Mesothelial cell of epicardium (in vitro differentiated cells): Measurements from ENCODE around the gene RUBCN. TPM values are rescaled to one million over a fixed set of nuclear protein-coding genes. Genes with fewer than 3 reads are reported as not detected.
"Not testable (repeated sequence)": the region's sequence is repeated elsewhere in the genome, so short reads cannot be mapped to it uniquely, and the experiment has no call there.

Source experiments
- DNase-seq, 2 experiments: peaks; one replicate each; pipeline ENCODE4 v3.0.0; 2021; ENCODE audit warnings: low spot score in 2 of 2; ENCODE audit not compliant: unreplicated experiment in 2 of 2
- H3K27ac Mint-ChIP-seq: 2 replicates; pipeline ENCODE4 v1.8.0; 2021; ENCODE audit warnings: mixed read lengths
- H3K27me3 Mint-ChIP-seq: 2 replicates; pipeline ENCODE4 v1.8.0; 2021; ENCODE audit warnings: low read depth, mixed read lengths
- H3K36me3 Mint-ChIP-seq: 2 replicates; pipeline ENCODE4 v1.8.0; 2021; ENCODE audit warnings: mixed read lengths
- H3K4me1 Mint-ChIP-seq: 2 replicates; pipeline ENCODE4 v1.8.0; 2021; ENCODE audit warnings: mixed read lengths
- H3K4me3 Mint-ChIP-seq: 2 replicates; pipeline ENCODE4 v1.8.0; 2021; ENCODE audit warnings: mild to moderate bottlenecking, moderate library complexity, mixed read lengths
- H3K9me3 Mint-ChIP-seq: 2 replicates; pipeline ENCODE4 v1.8.0; 2021; ENCODE audit warnings: mixed read lengths
- total RNA-seq: library from RNA; stranded (reverse); gene quantifications from 3 replicates; pipeline ENCODE4 v1.2.1, GENCODE V29; 2021

Gene RUBCN
- total RNA-seq, 1 donor from 2014 or later = 24.5 TPM

DNA sequence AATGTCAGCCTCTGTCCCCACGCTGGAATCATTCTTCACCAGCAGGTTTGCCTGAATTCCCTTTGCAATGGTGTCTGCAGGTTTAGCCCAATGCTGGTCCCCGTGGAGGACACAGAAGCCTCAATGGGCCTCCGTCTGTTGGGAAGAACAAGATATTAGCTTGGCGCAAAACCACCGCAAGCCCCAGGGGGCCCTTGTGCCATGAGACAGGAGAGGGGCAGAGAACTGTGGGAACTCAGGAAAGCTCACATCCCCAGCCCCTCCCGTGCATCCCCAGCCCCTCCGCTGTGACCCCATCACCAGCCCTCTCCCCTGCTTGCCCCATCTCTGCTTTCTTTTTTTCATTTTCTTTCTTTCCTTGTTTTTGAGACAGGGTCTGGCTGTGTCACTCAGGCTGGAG lies 89.1 kb downstream of the RUBCN start:
- not testable (repeated sequence) for H3K27ac Mint-ChIP-seq, H3K36me3 Mint-ChIP-seq, H3K27me3 Mint-ChIP-seq, DNase-seq, H3K4me3 Mint-ChIP-seq, H3K9me3 Mint-ChIP-seq, H3K4me1 Mint-ChIP-seq

DNA sequence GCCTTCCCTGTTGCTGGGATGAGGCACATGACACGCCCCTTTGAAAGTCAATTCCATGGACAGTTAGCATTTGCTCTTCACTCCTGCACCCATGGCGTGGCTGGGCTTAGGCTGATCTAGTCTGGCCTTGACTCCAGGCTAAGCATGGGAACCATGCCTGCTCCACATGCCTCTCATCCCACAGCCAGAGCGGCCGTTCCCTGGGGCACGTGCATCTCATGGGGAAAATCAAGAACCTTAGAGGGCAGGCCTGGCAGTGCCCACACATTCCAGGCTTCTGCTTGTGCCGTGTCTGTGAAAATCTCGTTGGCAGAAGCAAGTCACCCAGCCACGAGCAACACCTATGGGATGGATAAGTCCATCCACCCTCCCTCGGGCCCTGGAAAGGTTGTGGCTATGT lies 89.5 kb downstream of the RUBCN start:
- H3K27me3 Mint-ChIP-seq, H3K9me3 Mint-ChIP-seq, DNase-seq, H3K4me1 Mint-ChIP-seq, H3K27ac Mint-ChIP-seq, H3K36me3 Mint-ChIP-seq, H3K4me3 Mint-ChIP-seq: not testable (repeated sequence)

GRCh38 chr3:197646294-197646693 lies 90.4 kb downstream of the RUBCN start:
- DNase-seq, H3K27ac Mint-ChIP-seq, H3K4me1 Mint-ChIP-seq, H3K27me3 Mint-ChIP-seq, H3K4me3 Mint-ChIP-seq: not testable (repeated sequence)
- Mint-ChIP-seq H3K9me3 (peaks cover 10% of the 10 kb centered on the region), H3K36me3 (peaks cover 14% of the 10 kb centered on the region)

DNA sequence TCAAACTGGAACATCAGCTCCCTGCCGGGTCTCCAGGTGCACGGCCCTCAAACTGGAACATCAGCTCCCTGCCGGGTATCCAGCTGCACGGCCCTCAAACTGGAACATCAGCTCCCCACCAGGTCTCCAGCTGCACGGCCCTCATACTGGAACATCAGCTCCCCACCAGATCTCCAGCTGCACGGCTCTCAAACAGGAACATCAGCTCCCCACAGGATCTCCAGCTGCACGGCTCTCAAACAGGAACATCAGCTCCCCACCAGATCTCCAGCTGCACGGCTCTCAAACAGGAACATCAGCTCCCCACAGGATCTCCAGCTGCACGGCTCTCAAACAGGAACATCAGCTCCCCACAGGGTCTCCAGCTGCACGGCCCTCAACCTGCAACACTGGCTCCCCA lies 99.1 kb downstream of the RUBCN start:
- Mint-ChIP-seq H3K36me3 (peaks cover 26% of the 10 kb centered on the region), H3K9me3 (peaks cover 21% of the 10 kb centered on the region)
- not testable (repeated sequence) for H3K27ac Mint-ChIP-seq, H3K27me3 Mint-ChIP-seq, H3K4me3 Mint-ChIP-seq, H3K4me1 Mint-ChIP-seq, DNase-seq

- H3K27me3 Mint-ChIP-seq, H3K27ac Mint-ChIP-seq: not testable (repeated sequence)
Observed at GRCh38 chr3:197631989-197632388, 104.7 kb downstream of the RUBCN start.

DNA sequence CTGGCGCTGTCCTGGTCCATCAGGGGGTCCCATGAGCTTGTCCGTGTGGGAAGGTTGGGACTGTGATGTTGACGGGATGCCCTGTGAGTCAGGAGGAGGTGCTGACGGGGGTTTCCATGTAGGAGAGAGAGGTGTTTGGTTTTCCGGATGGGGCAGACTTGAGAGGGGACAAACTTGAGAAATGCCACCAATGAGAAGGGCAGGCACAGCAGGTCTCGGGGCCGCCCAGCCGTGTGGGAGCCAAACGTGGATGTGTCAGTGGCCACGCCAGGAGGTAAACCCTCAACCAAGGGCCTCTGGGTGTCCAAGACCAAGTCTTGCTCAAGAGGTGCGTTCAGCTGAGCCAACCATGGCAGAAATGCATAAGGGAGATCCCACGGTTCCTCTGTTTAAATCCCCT lies 105.9 kb downstream of the RUBCN start:
- H3K4me1 Mint-ChIP-seq, H3K27ac Mint-ChIP-seq, DNase-seq, H3K36me3 Mint-ChIP-seq, H3K4me3 Mint-ChIP-seq, H3K9me3 Mint-ChIP-seq, H3K27me3 Mint-ChIP-seq: not testable (repeated sequence)

More at GRCh38 chr3:197631989-197632388, 104.7 kb downstream of the RUBCN start:
- not testable (repeated sequence) for DNase-seq, H3K9me3 Mint-ChIP-seq, H3K4me1 Mint-ChIP-seq, H3K36me3 Mint-ChIP-seq, H3K4me3 Mint-ChIP-seq

DNA sequence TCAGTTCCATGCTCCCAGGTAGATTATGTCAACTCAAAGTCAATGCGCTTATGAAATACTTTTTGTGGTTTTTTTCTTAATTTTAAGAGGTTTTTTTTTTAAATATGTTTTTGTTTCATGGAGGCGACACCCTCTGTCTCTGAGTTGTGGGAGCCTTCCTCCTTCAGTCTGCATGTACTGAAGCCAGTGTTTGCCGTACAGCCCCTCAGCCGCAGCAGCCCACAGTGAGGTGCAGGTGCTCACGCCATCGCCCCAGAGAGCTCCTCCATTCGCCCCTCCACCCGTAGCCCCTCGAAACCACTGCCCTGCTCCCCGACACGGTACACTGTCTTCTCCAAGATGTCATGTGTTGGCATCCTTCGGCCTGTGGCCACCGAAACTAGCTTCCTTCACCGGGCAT lies 107.4 kb downstream of the RUBCN start:
- not testable (repeated sequence) for H3K4me3 Mint-ChIP-seq, H3K27ac Mint-ChIP-seq, H3K9me3 Mint-ChIP-seq, H3K27me3 Mint-ChIP-seq, H3K4me1 Mint-ChIP-seq, DNase-seq, H3K36me3 Mint-ChIP-seq

GRCh38 chr3:197627772-197628523 lies 108.8 kb downstream of the RUBCN start:
- not testable (repeated sequence) for H3K9me3 Mint-ChIP-seq, H3K27ac Mint-ChIP-seq, H3K27me3 Mint-ChIP-seq, H3K36me3 Mint-ChIP-seq, H3K4me1 Mint-ChIP-seq
- peak; percentile 82 to 97 for DNase-seq
- peak overlapping the region; percentile 73 for H3K4me3 Mint-ChIP-seq

- H3K27me3 Mint-ChIP-seq, H3K27ac Mint-ChIP-seq, H3K36me3 Mint-ChIP-seq, H3K4me1 Mint-ChIP-seq, DNase-seq, H3K9me3 Mint-ChIP-seq: not testable (repeated sequence)
- H3K4me3 Mint-ChIP-seq = peak overlapping the region; percentile 73
Observed at GRCh38 chr3:197627158-197627771, 109.4 kb downstream of the RUBCN start.

- H3K27ac Mint-ChIP-seq = not testable (repeated sequence)
Observed at GRCh38 chr3:197626404-197627157, 110.1 kb downstream of the RUBCN start.

GRCh38 chr3:197621478-197621877 lies 115.2 kb downstream of the RUBCN start:
- H3K4me3 Mint-ChIP-seq, H3K4me1 Mint-ChIP-seq, H3K27ac Mint-ChIP-seq, DNase-seq, H3K27me3 Mint-ChIP-seq, H3K9me3 Mint-ChIP-seq: not testable (repeated sequence)
- peaks cover 34% of the 10 kb centered on the region for H3K36me3 Mint-ChIP-seq

More at GRCh38 chr3:197626404-197627157, 110.1 kb downstream of the RUBCN start:
- not testable (repeated sequence) for DNase-seq, H3K36me3 Mint-ChIP-seq, H3K4me1 Mint-ChIP-seq, H3K9me3 Mint-ChIP-seq, H3K27me3 Mint-ChIP-seq
- H3K4me3 Mint-ChIP-seq = peak overlapping the region; percentile 72
